ENCODE results near the gene TSPEAR.

Gene TSPEAR

GRCh38 chr21:44542716-44543115 is 168.7 kb downstream of the TSPEAR start:
- Histone ChIP-seq H3K4me3 (replicated peaks; ENCODE audit: low read depth, low read length) (no peak overlapping the region), H3K27me3 (replicated peaks; ENCODE audit: control insufficient read depth, insufficient read depth, low read length) (no peaks in the 10 kb centered on the region), H3K36me3 (ENCODE audit: control insufficient read depth, insufficient read depth, low read length) (no peaks in the 10 kb centered on the region)
- no peak for DNase-seq (ENCODE audit: extremely low read depth, insufficient read length)
- TF ChIP-seq CTCF (IDR thresholded peaks at IDR 0.05; ENCODE audit: insufficient read depth, low read length, poor library complexity, severe bottlenecking): no peak

GRCh38 chr21:44540741-44541288 is 170.6 kb downstream of the TSPEAR start:
- Histone ChIP-seq H3K27me3 (replicated peaks; ENCODE audit: control insufficient read depth, insufficient read depth, low read length) (no peaks in the 10 kb centered on the region), H3K36me3 (ENCODE audit: control insufficient read depth, insufficient read depth, low read length) (no peaks in the 10 kb centered on the region), H3K4me3 (replicated peaks; ENCODE audit: low read depth, low read length) (no peak overlapping the region)
- TF ChIP-seq CTCF (IDR thresholded peaks at IDR 0.05; ENCODE audit: insufficient read depth, low read length, poor library complexity, severe bottlenecking): no peak
- DNase-seq (ENCODE audit: extremely low read depth, insufficient read length): no peak

GRCh38 chr21:44539991-44540666 is 171.2 kb downstream of the TSPEAR start, which contains the start of gene KRTAP10-1:
TSS of gene KRTAP10-1 (minus strand) at chr21:44540195. CDS start at chr21:44540150, 45 bp downstream.
- Histone ChIP-seq H3K4me3 (replicated peaks; ENCODE audit: low read depth, low read length) (no peak within 1 kb of the TSS), H3K27me3 (replicated peaks; ENCODE audit: control insufficient read depth, insufficient read depth, low read length) (no peaks in the 10 kb centered on the region), H3K36me3 (ENCODE audit: control insufficient read depth, insufficient read depth, low read length) (no peaks in the 10 kb centered on the region)
- DNase-seq (ENCODE audit: extremely low read depth, insufficient read length): no peak
- TF ChIP-seq CTCF (IDR thresholded peaks at IDR 0.05; ENCODE audit: insufficient read depth, low read length, poor library complexity, severe bottlenecking): no peak

GRCh38 chr21:44539046-44539445 is 172.3 kb downstream of the TSPEAR start:
- no peaks in the 10 kb centered on the region for H3K27me3 ChIP-seq (replicated peaks; ENCODE audit: control insufficient read depth, insufficient read depth, low read length)
- no peak overlapping the region for H3K4me3 ChIP-seq (replicated peaks; ENCODE audit: low read depth, low read length)
- H3K36me3 ChIP-seq (ENCODE audit: control insufficient read depth, insufficient read depth, low read length): no peaks in the 10 kb centered on the region
- no peak for TF ChIP-seq CTCF (IDR thresholded peaks at IDR 0.05; ENCODE audit: insufficient read depth, low read length, poor library complexity, severe bottlenecking)
- DNase-seq (ENCODE audit: extremely low read depth, insufficient read length): no peak

- no peak for DNase-seq (ENCODE audit: extremely low read depth, insufficient read length)
- no peak overlapping the region for H3K4me3 ChIP-seq (replicated peaks; ENCODE audit: low read depth, low read length)
Observed at GRCh38 chr21:44537930-44538911, 173.2 kb downstream of the TSPEAR start.

More at GRCh38 chr21:44537930-44538911, 173.2 kb downstream of the TSPEAR start:
- no peaks in the 10 kb centered on the region for H3K27me3 ChIP-seq (replicated peaks; ENCODE audit: control insufficient read depth, insufficient read depth, low read length)
- TF ChIP-seq CTCF (IDR thresholded peaks at IDR 0.05; ENCODE audit: insufficient read depth, low read length, poor library complexity, severe bottlenecking): no peak
- H3K36me3 ChIP-seq (ENCODE audit: control insufficient read depth, insufficient read depth, low read length): no peaks in the 10 kb centered on the region

All from GM06990 (cell line).